SK-N-MC (cell line): ENCODE measurements around the gene RXRB.

Source experiments
- EZH2 ChIP-seq: fragments of 200-600 bp; sonication (generic); IDR thresholded peaks from one replicate; pipeline ENCODE4 v1.6.1; 2017; ENCODE audit warnings: antibody characterized with exemption
- FOXP2 ChIP-seq: optimal IDR thresholded peaks from 2 replicates; pipeline ENCODE3; 2011; ENCODE audit warnings: mild to moderate bottlenecking, moderate library complexity; ENCODE audit not compliant: insufficient read depth; ENCODE audit errors: extremely low read length, control extremely low read depth
- POLR2AphosphoS5 ChIP-seq: IDR thresholded peaks from 2 replicates; pipeline ENCODE4 v1.6.1; 2012; ENCODE audit warnings: mild to moderate bottlenecking, low read depth, low read length, borderline replicate concordance

- no peak for TF ChIP-seq POLR2AphosphoS5
- TF ChIP-seq EZH2 = no peak
- no peak for TF ChIP-seq FOXP2
These were observed 3.1 kb upstream of the RXRB start for GRCh38 chr6:33203443-33204164.
